WTC11 (cell line): ENCODE measurements around the gene LCN1. TPM values are rescaled to one million over a fixed set of nuclear protein-coding genes. Genes with fewer than 3 reads are reported as not detected.
A peak's percentile ranks its signal among the peaks of the same experiment; 100 is the strongest.

Experiments used
- ATAC-seq: fragments of 200-7000 bp; cut with Tn5 transposase; 2 replicates; pipeline ENCODE4 v1.10.0; 2021; ENCODE audit warnings: mild to moderate bottlenecking, moderate library complexity
- CTCF ChIA-PET: fragments of 300-600 bp; sonication (Branson Sonifier 250); formaldehyde crosslinking; loops from one replicate; lab custom pipeline; 2021; ENCODE audit warnings: antibody characterized with exemption; lab: Charles Lee
- POLR2A ChIA-PET: fragments of 350-600 bp; sonication (Branson Sonifier 250); formaldehyde crosslinking; loops from one replicate; lab custom pipeline; 2021; ENCODE audit warnings: antibody characterized with exemption; lab: Charles Lee
- DNase-seq: peaks from one replicate; pipeline ENCODE4 v3.0.0; 2021; ENCODE audit warnings: low spot score
- H3K27ac Mint-ChIP-seq: 2 replicates; pipeline ENCODE4 v1.8.0; 2021; ENCODE audit warnings: mixed read lengths
- H3K27me3 Mint-ChIP-seq: 2 replicates; pipeline ENCODE4 v1.8.0; 2021; ENCODE audit warnings: low read depth, mild to moderate bottlenecking, moderate library complexity, mixed read lengths
- H3K36me3 Mint-ChIP-seq: 2 replicates; pipeline ENCODE4 v1.8.0; 2021; ENCODE audit warnings: mixed read lengths
- H3K4me1 Mint-ChIP-seq: 2 replicates; pipeline ENCODE4 v1.8.0; 2022; ENCODE audit warnings: mixed read lengths
- H3K4me3 Mint-ChIP-seq: 2 replicates; pipeline ENCODE4 v1.8.0; 2021; ENCODE audit warnings: mild to moderate bottlenecking, moderate library complexity, mixed read lengths
- H3K9me3 Mint-ChIP-seq: 2 replicates; pipeline ENCODE4 v1.8.0; 2021; ENCODE audit warnings: mixed read lengths
- AFF4 ChIP-seq: sonication (generic); formaldehyde crosslinking; IDR thresholded peaks from 2 replicates; pipeline ENCODE4 v1.8.1; 2023; ENCODE audit warnings: mild to moderate bottlenecking, missing genetic modification reagents, borderline replicate concordance
- ATF6 ChIP-seq: sonication (generic); formaldehyde crosslinking; IDR thresholded peaks from 2 replicates; pipeline ENCODE4 v1.8.1; 2023; ENCODE audit warnings: mild to moderate bottlenecking, missing genetic modification reagents
- CTCF ChIP-seq: fragments of 200-600 bp; IDR thresholded peaks from 2 replicates; pipeline ENCODE4 v1.8.0; 2022; ENCODE audit warnings: antibody characterized with exemption
- JUN ChIP-seq: sonication (generic); formaldehyde crosslinking; IDR thresholded peaks from 2 replicates; pipeline ENCODE4 v1.8.0; 2023; ENCODE audit warnings: mild to moderate bottlenecking, missing genetic modification reagents
- KAT7 ChIP-seq: sonication (generic); formaldehyde crosslinking; IDR thresholded peaks from 2 replicates; pipeline ENCODE4 v1.8.1; 2023; ENCODE audit warnings: missing genetic modification reagents, mild to moderate bottlenecking, borderline replicate concordance
- MXD4 ChIP-seq: fragments of 250-450 bp; sonication (Bioruptor Pico); IDR thresholded peaks from 2 replicates; pipeline ENCODE4 v1.8.0; 2021; ENCODE audit warnings: mild to moderate bottlenecking, moderate library complexity, borderline replicate concordance
- NFATC4 ChIP-seq: fragments of 250-450 bp; sonication (Bioruptor Pico); IDR thresholded peaks from 2 replicates; pipeline ENCODE4 v1.9.0; 2021; ENCODE audit warnings: mild to moderate bottlenecking
- NFYB ChIP-seq: sonication (generic); formaldehyde crosslinking; conservative IDR thresholded peaks from 2 replicates; pipeline ENCODE4 v1.8.0; 2022; ENCODE audit warnings: low read depth, missing genetic modification reagents
- RELA ChIP-seq: sonication (generic); formaldehyde crosslinking; IDR thresholded peaks from 2 replicates; pipeline ENCODE4 v1.8.1; 2022; ENCODE audit warnings: missing genetic modification reagents, mild to moderate bottlenecking, borderline replicate concordance
- USF2 ChIP-seq: sonication (generic); formaldehyde crosslinking; IDR thresholded peaks from 2 replicates; pipeline ENCODE4 v1.8.1; 2023; ENCODE audit warnings: mild to moderate bottlenecking, missing genetic modification reagents, moderate library complexity
- ZNF219 ChIP-seq: sonication (generic); formaldehyde crosslinking; IDR thresholded peaks from 2 replicates; pipeline ENCODE4 v1.8.0; 2023; ENCODE audit warnings: missing genetic modification reagents, mild to moderate bottlenecking, borderline replicate concordance
- ZNF232 ChIP-seq: sonication (generic); formaldehyde crosslinking; IDR thresholded peaks from 2 replicates; pipeline ENCODE4 v1.8.0; 2022; ENCODE audit warnings: mild to moderate bottlenecking, missing genetic modification reagents
- ZNF317 ChIP-seq: sonication (generic); formaldehyde crosslinking; IDR thresholded peaks from 2 replicates; pipeline ENCODE4 v1.8.1; 2023; ENCODE audit warnings: low read depth, mild to moderate bottlenecking, moderate library complexity, missing genetic modification reagents, borderline replicate concordance
- ZNF416 ChIP-seq: fragments of 250-450 bp; sonication (Bioruptor Pico); IDR thresholded peaks from 2 replicates; pipeline ENCODE4 v1.9.0; 2021; ENCODE audit warnings: mild to moderate bottlenecking, inconsistent platforms
- ZNF423 ChIP-seq: fragments of 250-450 bp; sonication (Bioruptor Pico); IDR thresholded peaks from 2 replicates; pipeline ENCODE4 v2.1.2; 2022; ENCODE audit warnings: mild to moderate bottlenecking, moderate library complexity
- ZNF425 ChIP-seq: fragments of 250-450 bp; sonication (Bioruptor Pico); conservative IDR thresholded peaks from 2 replicates; pipeline ENCODE4 v1.9.0; 2021; ENCODE audit warnings: mild to moderate bottlenecking
- ZNF671 ChIP-seq: fragments of 250-450 bp; sonication (Bioruptor Pico); IDR thresholded peaks from 2 replicates; pipeline ENCODE4 v1.8.0; 2021; ENCODE audit warnings: mild to moderate bottlenecking
- total RNA-seq: library from RNA; stranded (reverse); gene quantifications from 3 replicates; pipeline ENCODE4 v1.2.3, GENCODE V29; 2021
- TF ChIP-seq, protein P1 (sequence below): fragments of 250-450 bp; sonication (Bioruptor Pico); IDR thresholded peaks from 2 replicates; pipeline ENCODE4 v1.9.0; 2021; ENCODE audit warnings: mild to moderate bottlenecking

The LCN1 gene
- total RNA-seq, 1 experiment from 2014 or later = not detected

DNA sequence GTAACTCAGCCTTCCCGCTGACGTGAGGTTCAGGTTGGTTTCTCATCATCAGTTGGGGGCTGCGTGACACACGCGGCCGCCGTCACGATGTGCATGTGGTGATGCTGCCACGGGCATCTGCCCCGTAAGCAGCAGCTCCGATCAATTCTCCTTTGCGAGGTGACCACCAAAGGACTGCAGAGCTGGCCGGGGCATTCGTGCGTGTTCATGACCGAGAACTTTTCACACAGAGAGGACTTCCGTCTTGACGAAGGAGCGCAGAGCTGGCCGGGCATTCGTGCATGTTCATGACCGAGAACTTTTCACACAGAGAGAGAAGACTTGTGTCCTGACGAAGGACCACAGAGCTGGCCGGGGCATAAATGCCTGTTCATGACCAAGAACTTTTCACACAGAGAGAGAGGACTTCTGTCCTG is 3.8 kb upstream of the LCN1 start (continued):
- TF ChIP-seq USF2 (CRISPR knock-in tag) = no peak
- no peak for TF ChIP-seq CTCF

DNA sequence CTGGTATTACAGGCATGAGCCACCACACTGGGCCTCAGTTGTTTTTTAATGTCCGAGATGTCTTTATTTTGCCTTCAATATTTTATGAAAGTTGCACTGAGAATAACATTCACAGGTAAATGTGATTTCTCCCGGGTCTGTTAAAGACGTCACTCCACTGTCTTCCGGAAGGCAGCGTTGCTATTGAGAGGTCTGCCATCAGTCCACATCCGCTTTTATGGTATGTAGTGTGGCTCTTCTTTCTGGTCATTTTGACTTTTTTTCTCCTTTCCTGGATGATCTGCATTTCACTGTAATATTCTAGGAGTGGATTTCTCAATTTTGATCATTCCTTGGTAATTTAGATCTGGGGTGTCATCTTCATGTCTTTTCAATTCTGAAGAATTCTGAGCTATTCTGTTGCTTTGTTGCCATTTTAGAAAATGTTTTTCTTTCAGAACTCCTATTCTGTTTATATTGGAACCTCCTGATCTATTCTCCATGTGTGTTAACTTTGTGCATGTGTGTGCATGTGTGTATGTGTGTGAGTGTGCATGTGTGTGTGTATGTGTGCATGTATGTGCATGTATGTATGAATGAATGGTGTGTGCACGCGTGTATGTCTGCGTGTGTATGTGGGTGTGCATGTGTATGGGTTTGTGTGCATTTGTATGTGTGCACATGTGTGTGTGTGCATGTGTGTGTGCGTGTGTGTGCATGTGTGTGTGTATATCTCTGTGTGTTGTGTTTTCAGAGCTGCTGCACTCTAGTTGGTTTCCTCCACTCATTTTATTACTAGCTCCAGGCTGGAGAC is 1.9 kb upstream of the LCN1 start:
- peaks cover 6% of the 10 kb centered on the region for H3K4me1 Mint-ChIP-seq
- CTCF ChIA-PET = interaction anchor here (0.6 kb wide), 1 partner anchor 212 kb away, joined by 5 read pairs; no protein-coding TSS in a partner anchor
- DNase-seq = no peak

GRCh38 chr9:135521608-135522095 is 412 bp downstream of the LCN1 start:
- no peak overlapping the region for H3K27ac Mint-ChIP-seq
- H3K9me3 Mint-ChIP-seq = peaks cover 7% of the 10 kb centered on the region
- no peaks in the 10 kb centered on the region for H3K36me3 Mint-ChIP-seq
- no peak overlapping the region for H3K4me3 Mint-ChIP-seq
- no peak for DNase-seq
- ChIA-PET CTCF (no interaction called here), POLR2A (no interaction called here)
- no peak for ATAC-seq
- H3K27me3 Mint-ChIP-seq = no peaks in the 10 kb centered on the region
- peaks cover 6% of the 10 kb centered on the region for H3K4me1 Mint-ChIP-seq
- TF ChIP-seq, protein P1, sequence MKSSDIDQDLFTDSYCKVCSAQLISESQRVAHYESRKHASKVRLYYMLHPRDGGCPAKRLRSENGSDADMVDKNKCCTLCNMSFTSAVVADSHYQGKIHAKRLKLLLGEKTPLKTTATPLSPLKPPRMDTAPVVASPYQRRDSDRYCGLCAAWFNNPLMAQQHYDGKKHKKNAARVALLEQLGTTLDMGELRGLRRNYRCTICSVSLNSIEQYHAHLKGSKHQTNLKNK = no peak
- no peak for TF ChIP-seq JUN
- no peak for TF ChIP-seq ZNF671
- TF ChIP-seq ZNF423 (CRISPR knock-in tag) = no peak
- no peak for TF ChIP-seq ZNF232
- no peak for TF ChIP-seq ZNF219
- TF ChIP-seq ZNF416 (CRISPR knock-in tag) = no peak
- TF ChIP-seq MXD4 = no peak
- no peak for TF ChIP-seq NFYB (CRISPR knock-in tag)
- TF ChIP-seq KAT7 (CRISPR knock-in tag) = no peak
- TF ChIP-seq ATF6 (CRISPR knock-in tag) = no peak
- no peak for TF ChIP-seq NFATC4
- no peak for TF ChIP-seq ZNF425 (CRISPR knock-in tag)

More for the DNA sequence above, 1.9 kb upstream of the LCN1 start:
- POLR2A ChIA-PET = no interaction called here
- no peak overlapping the region for H3K27ac Mint-ChIP-seq
- ATAC-seq = no peak
- no peaks in the 10 kb centered on the region for H3K36me3 Mint-ChIP-seq
- peaks cover 7% of the 10 kb centered on the region for H3K9me3 Mint-ChIP-seq
- no peak overlapping the region for H3K4me3 Mint-ChIP-seq
- no peaks in the 10 kb centered on the region for H3K27me3 Mint-ChIP-seq
- TF ChIP-seq RELA (CRISPR knock-in tag) (no peak), ZNF317 (CRISPR knock-in tag) (peak; percentile 61; the same call in 1 of the 2 replicates), AFF4 (no peak), ZNF671 (no peak), JUN (no peak)
- TF ChIP-seq, all 79 proteins: peak for 1
